GM18907 (cell line): Measurements from ENCODE around the gene SPDYE17.
"Not testable (repeated sequence)": the region's sequence is repeated elsewhere in the genome, so short reads cannot be mapped to it uniquely, and the experiment has no call there.

Source experiments
- ATAC-seq: cut with Tn5 transposase; IDR thresholded peaks from one replicate; pipeline ENCODE4 v1.9.1; 2021; ENCODE audit warnings: mild to moderate bottlenecking, moderate library complexity; ENCODE audit not compliant: unreplicated experiment

Gene SPDYE17

GRCh38 chr7:76972391-76972790, 59.8 kb downstream of the SPDYE17 start:
- not testable (repeated sequence) for ATAC-seq
